HUES64 (cell line): ENCODE results near the gene DDAH2. TPM values are rescaled to one million over a fixed set of nuclear protein-coding genes. Genes with fewer than 3 reads are reported as not detected.

Experiments
- H3K27ac ChIP-seq: 2 replicates; pipeline ENCODE4 v1.7.0; 2013; ENCODE audit warnings: low read depth, low read length, inconsistent platforms
- H3K27me3 ChIP-seq: 2 replicates; pipeline ENCODE4 v1.6.1; 2013; ENCODE audit warnings: mild to moderate bottlenecking, low read length; ENCODE audit not compliant: insufficient read depth
- H3K36me3 ChIP-seq: 2 replicates; pipeline ENCODE4 v1.6.1; 2013; ENCODE audit warnings: mild to moderate bottlenecking, low read length; ENCODE audit not compliant: insufficient read depth
- H3K4me1 ChIP-seq: 2 replicates; pipeline ENCODE4 v1.6.1; 2013; ENCODE audit warnings: mild to moderate bottlenecking, low read length, moderate library complexity; ENCODE audit not compliant: insufficient read depth
- H3K4me3 ChIP-seq: 2 replicates; pipeline ENCODE4 v1.5.1; 2013; ENCODE audit warnings: mild to moderate bottlenecking, low read length, moderate library complexity
- H3K9ac ChIP-seq: 2 replicates; pipeline ENCODE4 v1.6.1; 2013; ENCODE audit warnings: mild to moderate bottlenecking, low read depth, low read length
- H3K9me3 ChIP-seq: 2 replicates; pipeline ENCODE4 v1.6.1; 2013; ENCODE audit warnings: low read depth, low read length; ENCODE audit not compliant: insufficient read depth
- WGBS: fragments of 150-250, 120-280 bp; methylation state at CpG from one replicate; pipeline ENCODE4 v1.1.7; 2013; ENCODE audit warnings: missing lambda C conversion rate; 5-methylcytosine and 5-hydroxymethylcytosine counted together
- polyA plus RNA-seq, 2 experiments: library from polyadenylated mRNA; stranded (reverse); fragments of 50-300 nt; gene quantifications; one replicate each; pipeline ENCODE4 v1.2.3, GENCODE V29; 2013

DDAH2 gene
- 65.0 TPM for polyA plus RNA-seq (2013, experiment 1 of 2)
- polyA plus RNA-seq (2013, experiment 2 of 2) = 86.9 TPM

GRCh38 chr6:31728767-31729514, at the start of gene DDAH2:
TSS of gene DDAH2 (minus strand) at chr6:31729299. CDS start at chr6:31729161, 138 bp downstream.
- Histone ChIP-seq H3K27me3 (no peaks in the 10 kb centered on the region), H3K4me1 (peaks cover 8% of the 10 kb centered on the region; the same call in 1 of the 2 replicates), H3K9ac (peak within 1 kb of the TSS; percentile 80), H3K4me3 (peak within 1 kb of the TSS; percentile 94), H3K36me3 (peaks cover 62% of the 10 kb centered on the region), H3K9me3 (no peaks in the 10 kb centered on the region), H3K27ac (peak within 1 kb of the TSS; percentile 84; the same call in 1 of the 2 replicates)
- 41% methylated on average over 36 of the region's 36 CpGs for WGBS

- no peaks in the 10 kb centered on the region for H3K9me3 ChIP-seq
- H3K9ac ChIP-seq = no peak overlapping the region
- H3K4me3 ChIP-seq = no peak overlapping the region
- no peak overlapping the region for H3K27ac ChIP-seq
- H3K27me3 ChIP-seq = no peaks in the 10 kb centered on the region
- H3K4me1 ChIP-seq = no peaks in the 10 kb centered on the region
- H3K36me3 ChIP-seq = peaks cover 54% of the 10 kb centered on the region
- 92% methylated on average over 5 of the region's 5 CpGs for WGBS
Measured at GRCh38 chr6:31778193-31778592, 49.1 kb upstream of the DDAH2 start.

GRCh38 chr6:31777667-31778050, 48.6 kb upstream of the DDAH2 start:
- no peaks in the 10 kb centered on the region for H3K9me3 ChIP-seq
- H3K36me3 ChIP-seq = peaks cover 48% of the 10 kb centered on the region
- no peak overlapping the region for H3K4me3 ChIP-seq
- H3K27me3 ChIP-seq = no peaks in the 10 kb centered on the region
- 95% methylated on average over 5 of the region's 5 CpGs for WGBS
- no peaks in the 10 kb centered on the region for H3K4me1 ChIP-seq
- no peak overlapping the region for H3K27ac ChIP-seq
- no peak overlapping the region for H3K9ac ChIP-seq

- Histone ChIP-seq H3K27me3 (no peaks in the 10 kb centered on the region), H3K27ac (no peak within 1 kb of the TSS), H3K9me3 (no peaks in the 10 kb centered on the region), H3K4me3 (no peak within 1 kb of the TSS), H3K36me3 (peaks cover 43% of the 10 kb centered on the region), H3K4me1 (no peaks in the 10 kb centered on the region), H3K9ac (no peak within 1 kb of the TSS; the same call in 1 of the 2 replicates)
- 50% methylated on average over 15 of the region's 15 CpGs for WGBS
Measured at GRCh38 chr6:31776989-31777666, 48.0 kb upstream of the DDAH2 start, which contains the start of gene VWA7. TSS of gene VWA7 (minus strand) at chr6:31777328. CDS start at chr6:31776779, 549 bp downstream.

- Histone ChIP-seq H3K27ac (no peak overlapping the region), H3K9me3 (no peaks in the 10 kb centered on the region), H3K4me1 (no peaks in the 10 kb centered on the region), H3K36me3 (peaks cover 37% of the 10 kb centered on the region), H3K9ac (no peak overlapping the region; the same call in 1 of the 2 replicates), H3K27me3 (no peaks in the 10 kb centered on the region), H3K4me3 (no peak overlapping the region)
- WGBS = 66% methylated on average over 14 of the region's 14 CpGs
Measured at GRCh38 chr6:31776485-31776988, 47.4 kb upstream of the DDAH2 start.

- 93% methylated on average over 32 of the region's 32 CpGs for WGBS
- no peak overlapping the region for H3K4me3 ChIP-seq
- H3K9me3 ChIP-seq = no peaks in the 10 kb centered on the region
- peaks cover 30% of the 10 kb centered on the region for H3K36me3 ChIP-seq
- H3K4me1 ChIP-seq = no peaks in the 10 kb centered on the region
- no peak overlapping the region for H3K27ac ChIP-seq
- no peaks in the 10 kb centered on the region for H3K27me3 ChIP-seq
- no peak overlapping the region for H3K9ac ChIP-seq
Measured at GRCh38 chr6:31775633-31776484, 46.8 kb upstream of the DDAH2 start.

GRCh38 chr6:31775184-31775583, 46.1 kb upstream of the DDAH2 start:
- no peaks in the 10 kb centered on the region for H3K27me3 ChIP-seq

GRCh38 chr6:31771992-31772358, 42.9 kb upstream of the DDAH2 start:
- WGBS = 94% methylated on average over 4 of the region's 4 CpGs

More at GRCh38 chr6:31775184-31775583, 46.1 kb upstream of the DDAH2 start:
- no peaks in the 10 kb centered on the region for H3K9me3 ChIP-seq
- 82% methylated on average over 4 of the region's 4 CpGs for WGBS
- H3K27ac ChIP-seq = no peak overlapping the region
- H3K36me3 ChIP-seq = peaks cover 23% of the 10 kb centered on the region
- no peak overlapping the region for H3K4me3 ChIP-seq
- no peak overlapping the region for H3K9ac ChIP-seq
- H3K4me1 ChIP-seq = no peaks in the 10 kb centered on the region

GRCh38 chr6:31770860-31771259, 41.8 kb upstream of the DDAH2 start:
- H3K27me3 ChIP-seq = no peaks in the 10 kb centered on the region
- 94% methylated on average over 2 of the region's 2 CpGs for WGBS
- no peaks in the 10 kb centered on the region for H3K36me3 ChIP-seq
- H3K27ac ChIP-seq = no peak overlapping the region
- H3K9ac ChIP-seq = no peak overlapping the region
- H3K4me3 ChIP-seq = no peak overlapping the region
- H3K4me1 ChIP-seq = peaks cover 4% of the 10 kb centered on the region; the same call in 1 of the 2 replicates
- no peaks in the 10 kb centered on the region for H3K9me3 ChIP-seq

More at GRCh38 chr6:31771992-31772358, 42.9 kb upstream of the DDAH2 start:
- Histone ChIP-seq H3K4me1 (no peaks in the 10 kb centered on the region), H3K27ac (no peak overlapping the region), H3K9me3 (no peaks in the 10 kb centered on the region), H3K36me3 (no peaks in the 10 kb centered on the region), H3K9ac (no peak overlapping the region), H3K4me3 (no peak overlapping the region), H3K27me3 (no peaks in the 10 kb centered on the region)

- Histone ChIP-seq H3K9me3 (no peaks in the 10 kb centered on the region), H3K36me3 (no peaks in the 10 kb centered on the region), H3K4me1 (peaks cover 4% of the 10 kb centered on the region; the same call in 1 of the 2 replicates), H3K4me3 (no peak overlapping the region), H3K9ac (no peak overlapping the region), H3K27me3 (no peaks in the 10 kb centered on the region), H3K27ac (no peak overlapping the region)
- WGBS = 79% methylated on average over 11 of the region's 12 CpGs
Measured at GRCh38 chr6:31769684-31770371, 40.7 kb upstream of the DDAH2 start.
